GM12891 (cell line): ENCODE data around the gene ITGAL.

Source experiments
- POLR2A ChIP-seq: IDR thresholded peaks from 2 replicates; pipeline ENCODE4 v1.6.1; 2011; ENCODE audit warnings: low read depth, low read length, control low read depth
- POLR2AphosphoS5 ChIP-seq: IDR thresholded peaks from 2 replicates; pipeline ENCODE4 v1.6.1; 2011; ENCODE audit warnings: low read depth, low read length, control low read depth
- POU2F2 ChIP-seq: IDR thresholded peaks from 2 replicates; pipeline ENCODE4 v1.6.1; 2011; ENCODE audit warnings: low read depth, mild to moderate bottlenecking, control low read depth, low read length, moderate library complexity
- SPI1 ChIP-seq: IDR thresholded peaks from 2 replicates; pipeline ENCODE4 v1.6.1; 2011; ENCODE audit warnings: low read depth, low read length, control low read depth
- TAF1 ChIP-seq: IDR thresholded peaks from 2 replicates; pipeline ENCODE4 v1.6.1; 2011; ENCODE audit warnings: low read depth, low read length, control low read depth

DNA sequence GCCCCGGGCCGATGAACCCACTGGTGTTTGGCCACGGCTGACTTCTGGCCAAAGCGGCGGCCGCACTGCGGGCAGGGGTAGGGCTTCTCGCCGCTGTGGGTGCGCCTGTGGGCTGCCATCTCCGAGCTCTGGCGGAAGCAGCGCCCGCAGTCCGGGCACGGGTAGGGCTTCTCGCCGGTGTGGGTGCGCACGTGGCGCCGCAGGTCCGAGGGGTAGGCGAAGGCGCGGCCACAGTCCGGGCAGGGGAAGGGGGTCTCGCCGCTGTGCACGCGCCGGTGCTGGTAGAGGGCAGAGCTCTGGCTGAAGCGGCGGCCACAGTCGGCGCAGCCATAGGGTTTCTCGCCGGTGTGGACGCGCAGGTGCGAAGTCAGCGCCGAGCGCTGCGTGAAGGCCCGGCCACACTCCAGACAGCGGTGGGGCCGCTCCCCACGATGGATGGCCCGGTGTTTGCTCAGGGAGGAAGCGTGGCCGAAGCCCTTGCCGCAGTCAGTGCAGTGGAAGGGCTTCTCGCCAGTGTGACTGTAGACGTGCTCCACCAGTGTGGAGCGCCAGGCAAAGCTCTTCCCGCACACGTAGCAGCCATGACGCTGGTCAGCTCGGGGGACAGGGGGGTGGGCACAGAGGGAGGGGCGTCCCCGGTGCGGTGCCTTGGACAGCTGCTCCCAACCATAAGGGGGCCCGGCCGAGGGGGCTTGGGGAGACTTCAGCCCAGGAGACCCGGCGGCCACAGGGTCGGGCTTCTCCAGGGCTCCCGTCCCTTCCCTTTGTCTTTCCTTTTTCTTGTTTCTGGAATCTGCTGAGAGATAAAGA lies 83.0 kb downstream of the ITGAL start:
- TF ChIP-seq POLR2A: no peak
- TF ChIP-seq POLR2AphosphoS5: no peak
- TF ChIP-seq SPI1: no peak
- no peak for TF ChIP-seq POU2F2
- TF ChIP-seq TAF1: no peak
